ENCODE results near the gene TMEM141.

DNA sequence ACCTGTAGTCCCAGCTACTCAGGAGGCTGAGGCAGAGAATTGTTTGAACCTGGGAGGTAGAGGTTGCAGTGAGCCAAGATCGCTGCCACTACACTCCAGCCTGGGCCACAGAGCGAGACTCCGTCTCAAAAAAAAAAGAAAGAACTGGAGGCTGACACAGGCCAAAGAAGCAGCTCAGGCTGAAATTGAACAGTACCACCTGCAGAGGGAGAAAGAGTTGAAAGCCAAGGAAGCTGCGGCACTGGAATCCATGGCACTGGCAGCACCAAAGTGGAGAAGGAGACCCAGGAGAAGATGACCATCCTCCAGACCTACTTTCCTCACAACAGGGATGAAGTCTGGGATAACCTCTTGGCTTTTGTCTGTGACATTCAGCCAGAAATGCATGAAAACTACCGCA, 11.3 kb upstream of the TMEM141 start:
- TF ChIP-seq POLR2A (IDR thresholded peaks at IDR 0.05): no peak
- TF ChIP-seq, protein P1, sequence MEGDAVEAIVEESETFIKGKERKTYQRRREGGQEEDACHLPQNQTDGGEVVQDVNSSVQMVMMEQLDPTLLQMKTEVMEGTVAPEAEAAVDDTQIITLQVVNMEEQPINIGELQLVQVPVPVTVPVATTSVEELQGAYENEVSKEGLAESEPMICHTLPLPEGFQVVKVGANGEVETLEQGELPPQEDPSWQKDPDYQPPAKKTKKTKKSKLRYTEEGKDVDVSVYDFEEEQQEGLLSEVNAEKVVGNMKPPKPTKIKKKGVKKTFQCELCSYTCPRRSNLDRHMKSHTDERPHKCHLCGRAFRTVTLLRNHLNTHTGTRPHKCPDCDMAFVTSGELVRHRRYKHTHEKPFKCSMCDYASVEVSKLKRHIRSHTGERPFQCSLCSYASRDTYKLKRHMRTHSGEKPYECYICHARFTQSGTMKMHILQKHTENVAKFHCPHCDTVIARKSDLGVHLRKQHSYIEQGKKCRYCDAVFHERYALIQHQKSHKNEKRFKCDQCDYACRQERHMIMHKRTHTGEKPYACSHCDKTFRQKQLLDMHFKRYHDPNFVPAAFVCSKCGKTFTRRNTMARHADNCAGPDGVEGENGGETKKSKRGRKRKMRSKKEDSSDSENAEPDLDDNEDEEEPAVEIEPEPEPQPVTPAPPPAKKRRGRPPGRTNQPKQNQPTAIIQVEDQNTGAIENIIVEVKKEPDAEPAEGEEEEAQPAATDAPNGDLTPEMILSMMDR (IDR thresholded peaks at IDR 0.05): no peak

All from thyroid gland (tissue), 4 donors.